Activated CD8-positive, alpha-beta memory T cell treated with anti-CD3 and anti-CD28 coated beads, Interleukin-2, amount 50 U/mL, for 1 hour (primary cell): ENCODE data around the gene FILIP1L.
"Not testable (repeated sequence)": the region's sequence is repeated elsewhere in the genome, so short reads cannot be mapped to it uniquely, and the experiment has no call there.

Source experiments
- DNase-seq: peaks from one replicate; pipeline ENCODE4 v3.0.0-alpha.2; 2020; ENCODE audit errors: extremely low read depth

Gene FILIP1L

DNA sequence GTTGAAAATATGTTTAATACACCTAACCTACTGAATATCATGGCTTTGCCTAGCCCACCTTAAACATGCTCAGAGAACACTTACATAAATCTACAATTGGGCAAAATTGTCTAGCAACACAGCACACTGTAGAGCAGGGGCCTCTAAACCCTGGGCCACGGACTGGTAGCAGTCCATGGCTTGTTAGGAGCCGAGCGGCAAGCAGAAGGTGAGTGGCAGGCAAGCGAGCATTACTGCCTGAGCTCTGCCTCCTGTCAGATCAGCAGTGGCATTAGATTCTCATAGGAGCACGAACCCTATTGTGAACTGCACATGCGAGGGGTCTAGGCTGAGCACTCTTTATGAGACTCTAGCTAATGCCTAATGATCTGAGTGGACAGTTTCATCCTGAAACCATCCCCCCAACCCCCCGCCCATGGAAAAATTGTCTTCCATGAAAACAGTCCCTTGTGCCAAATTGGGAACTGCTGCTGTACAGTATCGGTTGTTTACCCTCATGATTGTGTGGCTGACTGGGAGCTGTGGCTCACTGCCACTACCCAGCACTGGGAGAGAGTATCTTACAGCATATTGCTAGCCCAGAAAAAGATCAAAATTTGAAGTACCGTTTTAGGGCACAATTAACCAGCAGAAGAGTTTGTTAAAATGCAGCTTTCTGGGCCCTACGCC lies 270.6 kb downstream of the FILIP1L start:
- no peak for DNase-seq

- no peak for DNase-seq
Observed at GRCh38 chr3:99842826-99843589, 271.3 kb downstream of the FILIP1L start.

DNA sequence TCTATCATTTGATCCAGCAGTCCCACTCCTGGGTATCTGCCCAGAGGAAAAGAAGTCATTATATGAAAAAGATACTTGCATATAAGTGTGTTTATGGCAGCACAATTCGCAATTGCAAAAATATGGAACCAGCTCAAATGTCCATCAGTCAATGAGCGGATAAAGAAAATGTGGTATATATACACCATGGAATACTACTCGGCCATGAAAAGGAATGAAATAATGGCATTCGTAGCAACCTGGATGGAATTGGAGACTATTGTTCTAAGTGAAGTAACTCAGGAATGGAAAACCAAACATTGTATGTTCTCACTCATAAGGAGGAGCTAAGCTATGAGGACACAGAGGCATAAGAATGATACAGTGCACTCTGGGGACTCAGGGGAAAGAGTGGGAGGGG lies 272.4 kb downstream of the FILIP1L start:
- DNase-seq = not testable (repeated sequence)

DNA sequence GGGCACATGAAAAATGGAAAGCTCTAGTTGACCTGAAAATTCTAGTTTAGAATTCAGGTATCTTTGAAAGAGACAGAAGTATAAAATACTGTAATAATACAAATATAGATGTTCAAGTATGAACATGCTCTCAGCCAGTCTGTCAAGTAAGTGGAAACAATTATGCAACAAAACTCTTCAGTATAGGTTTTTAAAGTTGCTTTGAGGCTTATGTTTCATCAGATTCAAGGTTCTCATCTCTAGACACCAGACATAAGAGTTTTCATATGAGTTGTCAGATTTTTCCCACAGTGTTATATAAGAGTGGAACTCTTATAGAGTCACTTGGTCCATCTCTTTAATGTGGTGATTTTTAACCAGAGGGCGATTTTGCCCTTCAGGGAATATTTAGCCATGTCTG lies 274.7 kb downstream of the FILIP1L start:
- DNase-seq = no peak

DNA sequence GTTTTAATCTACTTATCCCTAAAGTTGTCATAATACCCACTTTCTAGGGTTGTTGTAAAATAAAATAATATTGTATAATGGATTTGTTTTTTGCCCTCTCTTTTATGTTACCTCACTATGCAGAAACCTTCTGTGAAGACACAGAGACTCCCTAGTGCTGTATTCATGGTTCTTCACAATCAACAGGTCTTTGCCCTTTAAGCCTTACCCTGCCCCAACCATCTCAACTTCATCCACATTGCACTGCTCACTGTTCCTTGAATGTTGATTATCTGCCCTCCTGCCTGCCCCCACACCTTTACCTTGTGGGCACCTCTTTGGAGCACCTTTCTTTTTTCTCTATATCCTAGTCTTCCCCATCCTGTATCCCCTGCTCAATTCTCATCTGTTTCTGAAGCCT lies 275.5 kb downstream of the FILIP1L start:
- no peak for DNase-seq

GRCh38 chr3:99837715-99838114 lies 276.6 kb downstream of the FILIP1L start:
- no peak for DNase-seq

DNA sequence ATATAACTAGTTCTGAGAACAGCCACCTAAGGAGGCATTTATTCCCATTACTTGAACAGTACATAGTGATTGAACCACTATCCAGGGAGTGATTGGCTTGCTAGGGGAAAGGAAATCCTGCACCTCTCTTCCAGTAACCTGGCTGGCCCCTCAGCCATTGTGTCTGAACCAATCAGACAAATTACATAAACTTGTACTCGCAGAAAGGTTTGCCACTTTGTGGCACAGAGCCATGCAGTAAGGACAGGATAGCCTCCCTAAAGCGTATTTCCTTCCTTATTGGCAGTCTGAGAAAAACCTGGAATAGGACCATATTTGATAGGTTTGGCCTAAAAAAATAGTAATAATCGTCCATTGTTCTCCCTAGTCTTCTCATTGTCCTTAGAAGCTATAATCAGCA lies 277.6 kb downstream of the FILIP1L start:
- no peak for DNase-seq

- no peak for DNase-seq
Observed at GRCh38 chr3:99834211-99834957, 279.9 kb downstream of the FILIP1L start.

DNA sequence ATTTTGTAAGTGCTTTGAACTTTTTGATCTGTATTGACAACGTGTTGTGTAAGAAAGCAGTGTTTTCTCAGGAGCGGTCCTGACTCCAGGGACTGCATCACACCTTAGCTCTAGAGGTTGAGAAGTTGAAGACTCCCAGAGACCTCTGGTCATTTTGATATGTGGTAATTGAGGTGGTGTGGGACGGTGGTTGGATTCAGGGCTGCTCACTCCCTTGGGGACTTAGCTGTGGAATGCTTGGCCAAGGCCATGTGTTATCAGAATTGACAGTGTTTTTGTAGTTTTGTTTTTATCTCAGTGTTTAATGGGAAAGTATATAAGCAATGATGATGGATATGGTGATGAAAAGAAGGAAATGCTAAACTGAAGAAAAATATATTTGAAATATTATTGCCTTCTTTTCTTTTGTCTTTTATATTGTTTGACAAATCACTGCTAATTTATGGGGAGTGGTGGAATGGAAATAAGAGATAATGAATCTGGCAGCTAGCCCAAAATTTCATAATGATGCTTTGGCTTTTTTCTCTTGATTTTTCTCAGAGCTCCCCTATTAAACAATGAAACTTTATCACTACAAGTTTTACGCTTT lies 280.6 kb downstream of the FILIP1L start:
- no peak for DNase-seq

GRCh38 chr3:99829844-99830243 lies 284.5 kb downstream of the FILIP1L start:
- no peak for DNase-seq

DNA sequence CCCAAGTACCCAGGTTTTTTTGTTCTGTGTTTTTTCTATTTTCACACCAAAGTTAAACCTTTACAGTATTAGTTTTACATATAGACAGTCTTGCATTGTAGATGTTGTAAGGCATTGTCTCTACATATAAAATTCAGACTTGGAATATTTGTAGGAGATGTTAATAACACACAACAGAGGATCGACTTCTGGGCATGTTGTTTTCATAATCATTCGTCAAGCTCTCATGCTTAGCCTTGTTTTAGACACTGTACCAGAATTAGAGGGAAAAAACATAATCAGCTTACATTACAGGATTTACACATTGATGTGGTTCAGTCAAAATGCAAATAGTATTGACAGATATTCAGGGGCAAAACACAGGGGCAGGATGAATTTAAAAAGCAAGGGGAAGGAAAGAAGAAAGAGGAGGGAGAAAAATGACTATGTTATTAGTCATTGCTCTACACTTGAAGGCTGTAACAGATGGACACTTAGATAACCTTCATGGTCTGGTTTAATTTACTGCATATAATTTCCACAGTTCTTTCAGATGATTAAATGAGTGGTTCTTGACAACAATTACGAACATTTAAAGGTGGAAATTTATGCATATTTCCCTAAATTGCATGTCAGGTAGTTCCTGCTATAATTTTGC lies 289.2 kb downstream of the FILIP1L start:
- DNase-seq = no peak

DNA sequence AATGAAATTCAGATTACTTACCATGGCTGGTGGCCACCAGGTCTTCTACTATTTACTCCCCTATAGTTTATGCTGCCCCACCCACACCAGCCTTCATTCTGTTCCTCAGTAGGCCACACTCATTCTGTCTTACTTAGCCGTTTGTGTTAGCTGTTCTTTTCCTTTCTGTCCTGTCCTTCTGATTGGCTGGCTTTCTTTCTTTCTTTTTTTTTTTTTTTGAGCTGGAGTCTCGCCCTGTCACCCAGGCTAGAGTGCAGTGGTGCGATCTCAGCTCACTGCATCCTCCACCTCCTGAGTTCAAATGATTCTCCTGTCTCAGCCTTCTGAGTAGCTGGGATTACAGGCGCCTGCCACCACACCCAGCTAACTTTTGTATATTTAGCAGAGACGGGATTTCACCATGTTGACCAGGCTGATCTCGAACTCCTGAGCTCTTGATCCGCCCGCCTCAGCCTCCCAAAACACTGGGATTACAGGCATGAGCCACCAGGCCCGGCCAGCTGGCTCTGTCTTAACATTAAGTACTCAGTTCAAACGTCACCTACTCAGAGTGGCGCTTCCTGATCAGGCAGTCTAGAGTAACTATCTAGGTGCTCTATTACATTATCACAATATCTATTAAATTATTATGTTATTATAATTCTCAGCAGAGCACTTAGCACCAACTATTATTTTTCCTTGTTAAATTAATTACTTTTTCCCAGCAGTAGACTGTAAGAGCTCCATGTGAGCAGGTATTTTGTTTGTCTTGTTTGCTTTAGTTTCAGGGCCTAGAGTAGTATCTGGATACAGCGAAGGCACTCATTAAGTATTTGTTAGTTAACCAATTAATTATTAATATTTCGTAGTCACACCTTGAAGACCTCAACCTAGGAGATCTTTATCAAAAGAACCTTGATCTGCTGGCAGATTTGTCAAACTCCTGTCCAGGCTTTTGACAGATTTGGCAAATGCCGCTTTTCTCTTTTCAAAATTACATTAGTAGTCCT lies 290.3 kb downstream of the FILIP1L start:
- DNase-seq = no peak

- DNase-seq = no peak
Observed at GRCh38 chr3:99818818-99819217, 295.5 kb downstream of the FILIP1L start.

DNA sequence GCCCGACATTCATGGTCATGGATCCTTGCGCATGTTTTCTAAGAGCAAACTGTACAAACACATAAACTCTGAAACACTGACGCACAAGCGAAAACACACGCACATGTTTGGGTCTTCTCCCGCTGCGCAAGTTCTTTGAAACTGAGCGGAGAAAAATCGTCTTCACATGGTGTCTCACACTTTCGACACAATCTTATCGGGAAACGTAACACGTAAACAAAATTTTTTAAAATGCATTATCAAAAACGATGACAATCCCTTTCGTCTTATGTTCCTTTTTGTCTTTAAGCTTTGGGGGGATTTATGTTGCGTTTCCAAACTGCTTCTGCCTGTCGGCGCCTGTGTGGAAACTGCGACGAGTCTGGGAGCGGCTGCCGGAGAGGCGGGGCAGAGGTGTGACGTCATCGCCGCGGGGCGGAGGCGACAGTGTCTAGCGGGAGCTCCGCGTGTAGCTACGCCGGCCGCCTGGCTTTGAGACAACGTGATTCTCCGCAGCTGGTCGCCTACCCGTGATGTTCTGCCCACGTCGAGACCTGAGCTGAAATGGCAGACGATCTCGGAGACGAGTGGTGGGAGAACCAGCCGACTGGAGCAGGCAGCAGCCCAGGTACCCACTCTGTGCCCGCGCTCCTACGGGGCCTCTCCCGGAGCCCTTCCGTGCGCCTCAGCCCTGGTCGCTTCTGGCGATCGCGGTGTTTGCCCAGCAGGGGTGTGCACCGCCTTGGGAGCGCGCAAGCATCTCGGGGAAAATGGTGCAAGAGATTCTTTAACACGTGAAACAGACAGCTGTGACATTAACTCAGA lies 296.7 kb downstream of the FILIP1L start, which contains the start of gene CMSS1:
Gene CMSS1 (plus strand): TSS at position 426 of the 804 bp plus-strand sequence.
- peak; percentile 91 for DNase-seq

DNA sequence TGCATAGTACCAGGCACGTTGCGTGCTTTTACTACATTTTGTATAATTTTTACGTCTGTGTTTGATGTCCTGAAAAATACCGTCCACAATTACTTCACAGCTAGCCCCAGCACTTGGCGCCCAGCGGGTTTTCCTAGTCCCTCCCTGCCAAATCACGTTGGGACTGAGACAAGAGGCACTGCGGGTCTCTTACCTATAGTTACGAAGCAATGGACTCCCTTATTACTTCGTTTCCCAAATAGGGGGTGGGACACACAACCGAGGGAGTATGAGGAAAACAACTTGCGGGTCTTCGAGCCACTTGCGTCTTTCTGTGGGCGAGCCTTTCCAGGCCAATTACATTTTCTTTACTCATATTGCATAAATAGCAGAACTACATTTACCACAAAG lies 297.3 kb downstream of the FILIP1L start:
- DNase-seq = peak; percentile 1

GRCh38 chr3:99810403-99810802 lies 303.9 kb downstream of the FILIP1L start:
- DNase-seq = no peak

GRCh38 chr3:99809565-99809964 lies 304.7 kb downstream of the FILIP1L start:
- no peak for DNase-seq

DNA sequence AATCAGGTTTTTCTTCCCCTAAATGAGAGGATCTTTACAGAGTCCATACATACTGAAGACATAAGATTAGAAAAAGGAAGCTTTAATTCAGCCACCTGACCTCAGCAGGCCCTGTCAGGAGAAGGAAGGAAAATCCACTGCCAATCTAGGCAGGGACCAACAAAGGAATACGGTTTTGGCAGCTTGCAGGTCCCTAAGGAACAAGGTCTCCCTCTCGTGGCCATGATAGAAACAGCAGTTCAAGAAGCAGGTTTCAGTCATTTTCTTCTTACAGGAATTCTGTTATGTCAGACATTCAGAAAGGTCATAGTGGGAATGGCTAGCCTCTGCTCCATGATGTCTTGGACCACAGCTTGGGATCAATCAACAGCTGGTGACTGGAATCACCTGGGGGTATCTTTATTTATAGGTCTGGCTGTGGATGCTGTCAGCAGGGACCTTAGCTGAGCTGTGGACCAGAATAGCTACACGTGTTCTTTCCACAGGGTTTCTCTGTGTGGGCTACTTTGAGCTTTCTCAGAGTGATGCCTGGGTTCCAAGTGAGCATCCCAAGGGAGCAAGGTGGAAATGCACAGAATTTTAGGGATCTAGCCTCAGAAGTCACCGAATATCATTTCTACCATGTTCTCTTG lies 306.0 kb downstream of the FILIP1L start:
- DNase-seq = no peak

- DNase-seq = no peak
Observed at GRCh38 chr3:99805160-99805559, 309.1 kb downstream of the FILIP1L start.
